Measurements from ENCODE around the gene ZNF239. TPM values are rescaled to one million over a fixed set of nuclear protein-coding genes. Genes with fewer than 3 reads are reported as not detected.
A peak's percentile ranks its signal among the peaks of the same experiment; 100 is the strongest.

ZNF239 gene
- total RNA-seq, 1 experiment from 2014 or later = 7.7 TPM

GRCh38 chr10:43616697-43617370 is 42.4 kb upstream of the ZNF239 start:
- ChIA-PET POLR2A (no interaction called here), CTCF (no interaction called here)
- Mint-ChIP-seq H3K9me3 (peaks cover 64% of the 10 kb centered on the region), H3K4me1 (peaks cover 5% of the 10 kb centered on the region), H3K27ac (no peak overlapping the region), H3K4me3 (no peak overlapping the region), H3K36me3 (peaks cover 72% of the 10 kb centered on the region), H3K27me3 (ENCODE audit: low read depth) (no peaks in the 10 kb centered on the region)
- TF ChIP-seq, protein P1, sequence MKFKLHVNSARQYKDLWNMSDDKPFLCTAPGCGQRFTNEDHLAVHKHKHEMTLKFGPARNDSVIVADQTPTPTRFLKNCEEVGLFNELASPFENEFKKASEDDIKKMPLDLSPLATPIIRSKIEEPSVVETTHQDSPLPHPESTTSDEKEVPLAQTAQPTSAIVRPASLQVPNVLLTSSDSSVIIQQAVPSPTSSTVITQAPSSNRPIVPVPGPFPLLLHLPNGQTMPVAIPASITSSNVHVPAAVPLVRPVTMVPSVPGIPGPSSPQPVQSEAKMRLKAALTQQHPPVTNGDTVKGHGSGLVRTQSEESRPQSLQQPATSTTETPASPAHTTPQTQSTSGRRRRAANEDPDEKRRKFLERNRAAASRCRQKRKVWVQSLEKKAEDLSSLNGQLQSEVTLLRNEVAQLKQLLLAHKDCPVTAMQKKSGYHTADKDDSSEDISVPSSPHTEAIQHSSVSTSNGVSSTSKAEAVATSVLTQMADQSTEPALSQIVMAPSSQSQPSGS (CRISPR knock-in tag; IDR thresholded peaks at IDR 0.05; ENCODE audit: borderline replicate concordance, low read depth) = no peak
- TF ChIP-seq PRRX2 (CRISPR knock-in tag; IDR thresholded peaks at IDR 0.05) (no peak), NFE2L1 (CRISPR knock-in tag; IDR thresholded peaks at IDR 0.05) (no peak), GRHL2 (CRISPR knock-in tag; IDR thresholded peaks at IDR 0.05; ENCODE audit: insufficient replicate concordance, severe bottlenecking) (no peak), NFATC4 (CRISPR knock-in tag; IDR thresholded peaks at IDR 0.05) (no peak), HMGA2 (CRISPR knock-in tag; IDR thresholded peaks at IDR 0.05) (no peak)
- ATAC-seq (no peak), DNase-seq (ENCODE audit: low spot score) (no peak)

DNA sequence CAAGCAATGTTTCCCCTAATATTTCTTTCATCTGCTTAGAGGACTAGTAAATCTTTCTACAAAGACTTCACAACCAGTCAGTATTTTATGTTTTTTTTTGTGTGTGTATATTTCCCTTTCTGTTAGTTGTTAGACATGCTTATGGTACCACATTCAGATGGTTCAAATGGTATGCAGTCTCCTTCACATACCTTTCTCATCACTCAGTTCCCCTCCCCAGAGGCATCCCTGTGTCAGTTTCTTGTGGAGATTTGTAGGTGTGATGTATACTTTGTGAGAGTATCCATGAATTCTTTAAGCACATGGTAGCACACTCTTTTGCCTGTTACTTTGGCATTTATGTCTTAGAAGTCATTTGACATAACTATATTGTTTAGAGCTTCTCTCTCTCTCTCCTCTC is 36.2 kb upstream of the ZNF239 start:
- Mint-ChIP-seq H3K9me3 (peaks cover 32% of the 10 kb centered on the region), H3K27me3 (ENCODE audit: low read depth) (peaks cover 4% of the 10 kb centered on the region; the same call in 1 of the 2 replicates), H3K36me3 (peaks cover 72% of the 10 kb centered on the region), H3K4me3 (no peak overlapping the region), H3K27ac (no peak overlapping the region), H3K4me1 (peaks cover 14% of the 10 kb centered on the region)
- POLR2A ChIA-PET = no interaction called here
- CTCF ChIA-PET = no interaction called here
- ATAC-seq = no peak
- DNase-seq (ENCODE audit: low spot score) = no peak
- TF ChIP-seq ZNF121 (CRISPR knock-in tag; IDR thresholded peaks at IDR 0.05) (no peak), GABPB1 (CRISPR knock-in tag; IDR thresholded peaks at IDR 0.05) (no peak), RORB (CRISPR knock-in tag; IDR thresholded peaks at IDR 0.05) (no peak)

- peaks cover 34% of the 10 kb centered on the region for H3K27me3 Mint-ChIP-seq (ENCODE audit: low read depth)
- CTCF ChIA-PET = no interaction called here
- peaks cover 39% of the 10 kb centered on the region for H3K36me3 Mint-ChIP-seq
- H3K4me1 Mint-ChIP-seq = peaks cover 9% of the 10 kb centered on the region
- H3K4me3 Mint-ChIP-seq = peak overlapping the region; percentile 82
- POLR2A ChIA-PET = no interaction called here
- peaks cover 13% of the 10 kb centered on the region for H3K9me3 Mint-ChIP-seq
- no peak for DNase-seq (ENCODE audit: low spot score)
- ATAC-seq = no peak
- no peak overlapping the region for H3K27ac Mint-ChIP-seq
- TF ChIP-seq JUN (CRISPR knock-in tag; IDR thresholded peaks at IDR 0.05) (no peak), NR3C1 (CRISPR knock-in tag; conservative IDR thresholded peaks at IDR 0.05; ENCODE audit: low read depth) (no peak), ZNF263 (CRISPR knock-in tag; IDR thresholded peaks at IDR 0.05; ENCODE audit: low read depth) (no peak), ZNF423 (CRISPR knock-in tag; IDR thresholded peaks at IDR 0.05) (no peak), TEAD1 (CRISPR knock-in tag; IDR thresholded peaks at IDR 0.05) (no peak), HMGA2 (CRISPR knock-in tag; IDR thresholded peaks at IDR 0.05) (no peak), TEAD4 (CRISPR knock-in tag; IDR thresholded peaks at IDR 0.05) (no peak), NR2C2 (CRISPR knock-in tag; IDR thresholded peaks at IDR 0.05) (no peak), ZBTB21 (CRISPR knock-in tag; IDR thresholded peaks at IDR 0.05; ENCODE audit: borderline replicate concordance) (no peak), ZNF121 (CRISPR knock-in tag; IDR thresholded peaks at IDR 0.05) (no peak), NFYB (CRISPR knock-in tag; conservative IDR thresholded peaks at IDR 0.05; ENCODE audit: low read depth) (no peak)
- TF ChIP-seq, protein P2, sequence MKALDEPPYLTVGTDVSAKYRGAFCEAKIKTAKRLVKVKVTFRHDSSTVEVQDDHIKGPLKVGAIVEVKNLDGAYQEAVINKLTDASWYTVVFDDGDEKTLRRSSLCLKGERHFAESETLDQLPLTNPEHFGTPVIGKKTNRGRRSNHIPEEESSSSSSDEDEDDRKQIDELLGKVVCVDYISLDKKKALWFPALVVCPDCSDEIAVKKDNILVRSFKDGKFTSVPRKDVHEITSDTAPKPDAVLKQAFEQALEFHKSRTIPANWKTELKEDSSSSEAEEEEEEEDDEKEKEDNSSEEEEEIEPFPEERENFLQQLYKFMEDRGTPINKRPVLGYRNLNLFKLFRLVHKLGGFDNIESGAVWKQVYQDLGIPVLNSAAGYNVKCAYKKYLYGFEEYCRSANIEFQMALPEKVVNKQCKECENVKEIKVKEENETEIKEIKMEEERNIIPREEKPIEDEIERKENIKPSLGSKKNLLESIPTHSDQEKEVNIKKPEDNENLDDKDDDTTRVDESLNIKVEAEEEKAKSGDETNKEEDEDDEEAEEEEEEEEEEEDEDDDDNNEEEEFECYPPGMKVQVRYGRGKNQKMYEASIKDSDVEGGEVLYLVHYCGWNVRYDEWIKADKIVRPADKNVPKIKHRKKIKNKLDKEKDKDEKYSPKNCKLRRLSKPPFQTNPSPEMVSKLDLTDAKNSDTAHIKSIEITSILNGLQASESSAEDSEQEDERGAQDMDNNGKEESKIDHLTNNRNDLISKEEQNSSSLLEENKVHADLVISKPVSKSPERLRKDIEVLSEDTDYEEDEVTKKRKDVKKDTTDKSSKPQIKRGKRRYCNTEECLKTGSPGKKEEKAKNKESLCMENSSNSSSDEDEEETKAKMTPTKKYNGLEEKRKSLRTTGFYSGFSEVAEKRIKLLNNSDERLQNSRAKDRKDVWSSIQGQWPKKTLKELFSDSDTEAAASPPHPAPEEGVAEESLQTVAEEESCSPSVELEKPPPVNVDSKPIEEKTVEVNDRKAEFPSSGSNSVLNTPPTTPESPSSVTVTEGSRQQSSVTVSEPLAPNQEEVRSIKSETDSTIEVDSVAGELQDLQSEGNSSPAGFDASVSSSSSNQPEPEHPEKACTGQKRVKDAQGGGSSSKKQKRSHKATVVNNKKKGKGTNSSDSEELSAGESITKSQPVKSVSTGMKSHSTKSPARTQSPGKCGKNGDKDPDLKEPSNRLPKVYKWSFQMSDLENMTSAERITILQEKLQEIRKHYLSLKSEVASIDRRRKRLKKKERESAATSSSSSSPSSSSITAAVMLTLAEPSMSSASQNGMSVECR (CRISPR knock-in tag; IDR thresholded peaks at IDR 0.05; ENCODE audit: borderline replicate concordance) = no peak
- TF ChIP-seq, protein P3, sequence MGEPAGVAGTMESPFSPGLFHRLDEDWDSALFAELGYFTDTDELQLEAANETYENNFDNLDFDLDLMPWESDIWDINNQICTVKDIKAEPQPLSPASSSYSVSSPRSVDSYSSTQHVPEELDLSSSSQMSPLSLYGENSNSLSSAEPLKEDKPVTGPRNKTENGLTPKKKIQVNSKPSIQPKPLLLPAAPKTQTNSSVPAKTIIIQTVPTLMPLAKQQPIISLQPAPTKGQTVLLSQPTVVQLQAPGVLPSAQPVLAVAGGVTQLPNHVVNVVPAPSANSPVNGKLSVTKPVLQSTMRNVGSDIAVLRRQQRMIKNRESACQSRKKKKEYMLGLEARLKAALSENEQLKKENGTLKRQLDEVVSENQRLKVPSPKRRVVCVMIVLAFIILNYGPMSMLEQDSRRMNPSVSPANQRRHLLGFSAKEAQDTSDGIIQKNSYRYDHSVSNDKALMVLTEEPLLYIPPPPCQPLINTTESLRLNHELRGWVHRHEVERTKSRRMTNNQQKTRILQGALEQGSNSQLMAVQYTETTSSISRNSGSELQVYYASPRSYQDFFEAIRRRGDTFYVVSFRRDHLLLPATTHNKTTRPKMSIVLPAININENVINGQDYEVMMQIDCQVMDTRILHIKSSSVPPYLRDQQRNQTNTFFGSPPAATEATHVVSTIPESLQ (CRISPR knock-in tag; IDR thresholded peaks at IDR 0.05) = no peak
- TF ChIP-seq, protein P4, sequence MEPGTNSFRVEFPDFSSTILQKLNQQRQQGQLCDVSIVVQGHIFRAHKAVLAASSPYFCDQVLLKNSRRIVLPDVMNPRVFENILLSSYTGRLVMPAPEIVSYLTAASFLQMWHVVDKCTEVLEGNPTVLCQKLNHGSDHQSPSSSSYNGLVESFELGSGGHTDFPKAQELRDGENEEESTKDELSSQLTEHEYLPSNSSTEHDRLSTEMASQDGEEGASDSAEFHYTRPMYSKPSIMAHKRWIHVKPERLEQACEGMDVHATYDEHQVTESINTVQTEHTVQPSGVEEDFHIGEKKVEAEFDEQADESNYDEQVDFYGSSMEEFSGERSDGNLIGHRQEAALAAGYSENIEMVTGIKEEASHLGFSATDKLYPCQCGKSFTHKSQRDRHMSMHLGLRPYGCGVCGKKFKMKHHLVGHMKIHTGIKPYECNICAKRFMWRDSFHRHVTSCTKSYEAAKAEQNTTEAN (CRISPR knock-in tag; IDR thresholded peaks at IDR 0.05) = no peak
- TF ChIP-seq, protein P5, sequence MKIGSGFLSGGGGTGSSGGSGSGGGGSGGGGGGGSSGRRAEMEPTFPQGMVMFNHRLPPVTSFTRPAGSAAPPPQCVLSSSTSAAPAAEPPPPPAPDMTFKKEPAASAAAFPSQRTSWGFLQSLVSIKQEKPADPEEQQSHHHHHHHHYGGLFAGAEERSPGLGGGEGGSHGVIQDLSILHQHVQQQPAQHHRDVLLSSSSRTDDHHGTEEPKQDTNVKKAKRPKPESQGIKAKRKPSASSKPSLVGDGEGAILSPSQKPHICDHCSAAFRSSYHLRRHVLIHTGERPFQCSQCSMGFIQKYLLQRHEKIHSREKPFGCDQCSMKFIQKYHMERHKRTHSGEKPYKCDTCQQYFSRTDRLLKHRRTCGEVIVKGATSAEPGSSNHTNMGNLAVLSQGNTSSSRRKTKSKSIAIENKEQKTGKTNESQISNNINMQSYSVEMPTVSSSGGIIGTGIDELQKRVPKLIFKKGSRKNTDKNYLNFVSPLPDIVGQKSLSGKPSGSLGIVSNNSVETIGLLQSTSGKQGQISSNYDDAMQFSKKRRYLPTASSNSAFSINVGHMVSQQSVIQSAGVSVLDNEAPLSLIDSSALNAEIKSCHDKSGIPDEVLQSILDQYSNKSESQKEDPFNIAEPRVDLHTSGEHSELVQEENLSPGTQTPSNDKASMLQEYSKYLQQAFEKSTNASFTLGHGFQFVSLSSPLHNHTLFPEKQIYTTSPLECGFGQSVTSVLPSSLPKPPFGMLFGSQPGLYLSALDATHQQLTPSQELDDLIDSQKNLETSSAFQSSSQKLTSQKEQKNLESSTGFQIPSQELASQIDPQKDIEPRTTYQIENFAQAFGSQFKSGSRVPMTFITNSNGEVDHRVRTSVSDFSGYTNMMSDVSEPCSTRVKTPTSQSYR (CRISPR knock-in tag; IDR thresholded peaks at IDR 0.05) = no peak
These were observed 32.8 kb upstream of the ZNF239 start for GRCh38 chr10:43607199-43607573.

Data from WTC11 (cell line).